ENCODE measurements around the gene NEURL1.

NEURL1 gene

GRCh38 chr10:103546401-103546800 lies 52.9 kb downstream of the NEURL1 start:
- DNase-seq (ENCODE audit: low spot score), result no peak

- DNase-seq (ENCODE audit: low spot score), result no peak
These were observed 54.0 kb downstream of the NEURL1 start for GRCh38 chr10:103547391-103547946.

DNA sequence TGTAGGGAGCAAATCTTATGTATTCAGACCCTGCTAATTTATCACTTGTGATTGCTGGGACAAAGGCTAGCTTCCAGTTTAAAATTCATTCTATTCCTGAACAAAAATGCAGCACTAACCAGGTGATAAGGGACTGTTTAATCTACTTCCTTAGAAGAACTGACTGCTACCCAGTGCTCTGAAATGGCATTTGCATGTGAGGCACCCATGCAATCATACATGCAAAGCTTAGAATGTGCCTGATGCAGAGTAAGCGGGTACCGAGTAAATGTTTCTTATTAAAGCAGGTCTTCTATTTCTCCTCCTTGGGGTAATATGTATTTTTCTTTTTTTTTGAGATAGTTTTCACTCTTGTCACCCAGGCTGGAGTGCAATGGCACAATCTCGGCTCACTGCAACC lies 54.5 kb downstream of the NEURL1 start:
- DNase-seq (ENCODE audit: low spot score), result no peak

- DNase-seq (ENCODE audit: low spot score), result no peak
These were observed 55.3 kb downstream of the NEURL1 start for GRCh38 chr10:103548581-103549348.

- DNase-seq (ENCODE audit: low spot score), result no peak
These were observed 55.8 kb downstream of the NEURL1 start for GRCh38 chr10:103549349-103549685.

GRCh38 chr10:103550229-103550628 lies 56.7 kb downstream of the NEURL1 start:
- no peak for DNase-seq (ENCODE audit: low spot score)

DNA sequence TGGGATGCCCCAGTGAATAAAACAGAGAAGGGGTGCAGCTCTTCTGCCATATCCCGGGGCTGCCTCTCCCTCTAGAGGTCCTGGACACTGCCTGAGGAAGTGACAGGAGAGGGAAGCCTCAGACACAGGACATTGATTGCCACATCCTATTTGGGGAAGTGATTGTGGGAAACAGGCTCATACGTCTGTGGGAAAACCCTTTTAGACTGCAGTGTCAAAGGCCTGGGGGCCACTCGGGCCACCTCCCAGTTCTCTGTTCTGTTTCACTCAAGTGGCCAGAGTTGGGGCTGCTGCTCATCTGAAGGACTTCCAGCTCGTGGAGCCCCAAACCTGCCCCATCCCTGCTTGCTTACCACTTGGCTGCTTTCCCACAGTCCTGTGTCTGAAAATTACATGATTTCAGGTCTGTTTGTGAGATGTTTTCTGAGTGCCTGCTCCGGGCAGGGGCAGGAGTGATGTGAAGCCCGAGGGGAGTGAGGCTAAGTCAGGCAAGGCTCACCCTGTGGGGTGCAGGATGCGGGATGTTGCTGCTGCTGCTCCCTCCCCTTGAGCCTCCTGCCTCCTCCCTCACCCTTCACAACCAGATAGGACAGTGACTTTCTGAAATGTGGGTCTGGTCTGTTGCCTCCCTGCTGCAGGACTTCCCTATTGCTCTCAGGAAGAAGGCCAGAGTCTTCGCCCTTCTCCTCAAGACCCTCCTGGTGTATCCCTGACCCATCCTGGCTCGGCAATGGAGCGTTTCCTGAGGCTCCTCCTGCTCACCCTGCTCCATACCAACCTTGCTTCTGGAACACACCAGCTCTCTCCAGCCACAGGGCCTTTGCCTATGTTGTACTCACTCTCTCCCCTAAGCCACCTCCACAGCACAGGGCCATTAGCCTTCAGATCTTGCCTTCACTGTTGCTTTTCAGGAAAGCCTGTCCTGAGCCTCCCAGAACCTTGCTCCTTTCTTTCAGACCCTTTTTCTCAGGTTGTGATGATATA lies 58.4 kb downstream of the NEURL1 start:
- DNase-seq (ENCODE audit: low spot score), result no peak

DNA sequence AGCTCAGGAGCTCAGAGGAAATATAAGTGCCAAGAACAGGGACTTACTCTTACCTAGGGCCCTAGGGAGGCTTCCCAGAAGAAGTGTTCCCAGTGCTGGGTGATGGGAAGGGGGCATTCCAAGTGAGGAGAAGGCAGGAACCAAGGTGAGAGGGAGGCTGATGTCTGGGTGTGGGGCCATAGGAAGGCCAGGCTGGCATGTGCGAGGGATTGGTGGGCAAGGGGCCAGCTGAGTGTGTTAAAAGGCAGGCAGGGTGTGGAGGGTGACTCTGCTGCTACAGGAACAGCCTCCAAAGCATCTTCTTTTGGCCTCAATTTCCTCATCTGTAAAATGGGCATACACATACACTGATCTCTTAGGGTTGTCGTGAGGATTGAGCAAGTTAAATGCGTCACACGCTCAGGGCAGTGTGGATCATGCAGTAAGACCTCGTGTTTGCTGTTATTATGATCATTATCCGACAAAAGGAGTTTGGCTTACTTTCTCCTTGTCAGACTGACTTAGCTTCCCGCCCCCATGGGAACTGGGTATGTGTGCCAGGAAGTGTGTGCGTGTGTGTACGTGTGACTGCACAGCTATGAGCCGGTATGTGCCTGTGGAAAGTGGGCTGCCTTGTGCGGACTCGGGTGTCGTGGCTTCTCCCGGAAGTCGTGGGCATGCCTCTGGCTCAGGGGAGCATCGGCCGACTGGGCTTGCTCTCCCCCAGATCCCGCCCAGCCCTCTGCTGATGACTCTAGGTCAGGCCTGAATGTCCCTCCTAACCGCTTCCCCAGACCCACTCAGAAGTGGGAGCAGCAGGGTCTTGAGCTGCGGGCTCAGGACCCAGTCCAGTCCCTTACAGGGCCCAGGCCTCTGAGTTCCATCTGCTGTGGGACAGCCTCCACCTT lies 59.6 kb downstream of the NEURL1 start:
- DNase-seq (ENCODE audit: low spot score), result no peak

DNA sequence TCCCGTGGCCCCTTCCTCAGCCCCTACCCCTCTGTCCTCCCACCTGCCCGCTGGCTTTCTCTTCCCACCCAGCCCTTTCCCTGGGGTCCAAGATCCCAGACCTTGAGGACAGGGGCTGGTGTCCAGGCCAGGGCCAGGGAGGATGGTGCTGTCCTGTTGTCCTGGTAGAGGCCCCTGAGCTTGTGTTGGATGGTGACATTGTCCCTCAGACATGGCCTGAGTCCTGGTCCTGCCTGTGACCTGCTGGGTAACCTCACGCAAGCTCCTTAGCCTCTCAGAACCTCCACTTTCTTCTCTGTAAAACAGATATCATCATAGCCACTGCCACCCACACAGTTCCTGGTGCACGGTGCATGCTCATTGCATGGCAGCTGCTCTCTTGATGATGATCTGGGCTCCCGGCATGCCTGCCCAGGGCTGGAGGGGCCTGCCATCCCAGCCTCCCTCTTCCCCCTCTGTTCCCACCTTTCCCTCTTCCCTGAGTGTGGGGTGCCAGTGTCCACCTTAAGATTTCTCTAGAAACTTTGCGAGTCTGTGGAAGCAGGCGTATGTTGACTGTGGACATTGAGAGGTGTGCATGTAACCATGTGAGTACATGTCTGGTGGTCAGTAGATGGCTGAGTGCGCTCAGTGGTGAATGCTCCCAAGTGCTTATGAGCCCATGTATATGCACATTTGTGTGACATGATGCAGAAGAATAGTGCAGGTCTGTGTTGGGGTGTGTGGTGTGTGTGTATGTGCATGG lies 60.4 kb downstream of the NEURL1 start:
- no peak for DNase-seq (ENCODE audit: low spot score)

GRCh38 chr10:103554488-103555324 lies 61.2 kb downstream of the NEURL1 start:
- peak; percentile 78 for DNase-seq (ENCODE audit: low spot score)

DNA sequence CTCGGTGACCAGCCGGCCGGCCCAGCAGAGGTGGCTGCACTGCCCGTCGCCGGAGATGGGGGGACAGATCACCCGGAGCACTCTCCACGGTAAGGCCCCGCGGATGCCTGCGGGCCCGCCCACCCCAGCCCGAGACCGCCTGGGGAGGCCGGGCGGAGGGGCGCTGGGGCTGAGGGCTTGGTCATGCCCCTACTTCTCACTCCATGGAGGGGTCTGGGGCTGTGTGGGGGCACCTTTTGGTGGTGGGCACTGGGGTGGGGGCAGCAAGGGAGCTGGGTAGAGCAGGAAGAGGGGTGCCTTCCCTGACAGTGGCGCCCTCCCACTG lies 61.8 kb downstream of the NEURL1 start:
- no peak for DNase-seq (ENCODE audit: low spot score)

DNA sequence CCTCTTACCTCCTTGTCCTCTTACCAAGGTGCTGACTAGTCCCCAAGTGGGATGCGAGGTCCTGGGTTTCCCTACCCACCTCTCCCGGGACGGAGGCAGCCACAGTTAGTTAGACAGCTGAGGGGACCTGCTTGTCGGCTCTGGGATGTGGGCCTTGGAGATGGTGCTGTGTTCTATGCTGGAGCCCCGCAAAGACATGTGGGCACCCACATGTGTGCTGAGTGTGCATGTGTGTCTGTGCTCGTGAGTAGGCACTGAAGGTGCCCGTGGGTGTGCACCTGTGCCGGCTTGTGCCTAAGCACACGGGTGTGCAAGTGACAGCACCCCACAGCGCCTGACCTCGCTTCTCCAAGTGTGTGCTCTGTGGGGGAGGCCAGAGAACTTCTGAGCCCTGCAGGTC lies 62.2 kb downstream of the NEURL1 start:
- no peak for DNase-seq (ENCODE audit: low spot score)

- no peak for DNase-seq (ENCODE audit: low spot score)
These were observed 63.0 kb downstream of the NEURL1 start for GRCh38 chr10:103556383-103557007.

GRCh38 chr10:103557455-103557854 lies 64.0 kb downstream of the NEURL1 start:
- no peak for DNase-seq (ENCODE audit: low spot score)

DNA sequence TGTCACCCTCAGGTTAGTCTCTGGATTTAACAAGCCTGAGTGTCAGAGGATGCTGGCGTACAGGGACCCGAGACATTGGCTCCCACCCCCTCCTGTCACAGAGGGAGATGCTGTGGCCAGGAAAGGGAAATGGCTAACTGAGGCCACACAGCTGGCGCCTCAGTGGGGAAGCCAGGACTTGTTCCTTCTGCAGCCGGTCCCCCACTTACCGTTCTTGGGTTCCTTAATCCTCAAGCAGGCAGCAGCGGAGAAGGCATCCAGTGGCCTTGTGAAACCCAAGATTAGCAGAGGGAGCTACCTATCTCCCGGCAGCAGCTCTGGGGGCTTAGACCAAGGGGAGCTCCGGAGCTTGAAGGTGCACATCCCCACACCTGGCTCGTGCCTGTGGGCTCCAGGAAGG lies 65.4 kb downstream of the NEURL1 start:
- DNase-seq (ENCODE audit: low spot score), result no peak

- no peak for DNase-seq (ENCODE audit: low spot score)
These were observed 66.3 kb downstream of the NEURL1 start for GRCh38 chr10:103559776-103560175.

DNA sequence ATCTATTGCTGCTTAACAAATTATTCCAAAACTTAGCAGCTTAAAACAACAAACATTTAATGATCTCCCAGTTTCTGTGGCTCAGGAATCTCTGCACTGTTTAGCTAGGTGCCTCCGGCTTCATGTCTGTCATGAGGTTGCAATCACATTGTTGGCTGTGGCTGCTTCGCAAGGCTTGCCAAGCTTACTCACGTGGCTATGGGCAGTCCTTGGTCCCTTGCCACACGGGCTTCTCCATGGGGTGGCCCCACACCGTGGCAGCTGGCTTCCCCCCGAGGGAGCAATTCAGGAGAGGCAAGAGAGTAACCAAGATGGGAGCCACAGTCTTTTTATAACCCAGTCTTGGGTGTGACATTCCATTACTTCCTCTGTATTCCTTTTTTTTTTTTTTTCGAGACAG lies 67.4 kb downstream of the NEURL1 start:
- DNase-seq (ENCODE audit: low spot score), result no peak

- DNase-seq (ENCODE audit: low spot score), result no peak
These were observed 68.9 kb downstream of the NEURL1 start for GRCh38 chr10:103562383-103562782.

GRCh38 chr10:103563231-103564115 lies 70.0 kb downstream of the NEURL1 start:
- no peak for DNase-seq (ENCODE audit: low spot score)
